ENCODE results near the gene LRRC8A.

The LRRC8A gene

GRCh38 chr9:128947277-128947526, 65.3 kb downstream of the LRRC8A start (continued):
- TF ChIP-seq ZNF639 (tag by site-specific recombination; IDR thresholded peaks at IDR 0.05): peak; percentile 40; the same call in 1 of the 2 replicates
- TF ChIP-seq ZNF2 (tag by site-specific recombination; IDR thresholded peaks at IDR 0.05): no peak
- no peak for TF ChIP-seq INSM2 (tag by site-specific recombination; IDR thresholded peaks at IDR 0.05)
- no peak for TF ChIP-seq ZBTB6 (tag by site-specific recombination; IDR thresholded peaks at IDR 0.05)
- TF ChIP-seq ZNF473 (tag by site-specific recombination; IDR thresholded peaks at IDR 0.05): no peak
- no peak for TF ChIP-seq ZNF624 (tag by site-specific recombination; IDR thresholded peaks at IDR 0.05)
- TF ChIP-seq ZNF335 (tag by site-specific recombination; conservative IDR thresholded peaks at IDR 0.05): peak; percentile 84
- no peak for TF ChIP-seq ZNF530 (tag by site-specific recombination; IDR thresholded peaks at IDR 0.05; ENCODE audit: low read depth)
- TF ChIP-seq CTCF (tag by site-specific recombination; IDR thresholded peaks at IDR 0.05): 0 out of 2 replicates have a peak, but pooled peaks have one; percentile 7
- no peak for TF ChIP-seq PRDM1 (tag by site-specific recombination; IDR thresholded peaks at IDR 0.05)
- TF ChIP-seq ZNF248 (tag by site-specific recombination; IDR thresholded peaks at IDR 0.05): no peak
- TF ChIP-seq ZNF654 (tag by site-specific recombination; IDR thresholded peaks at IDR 0.05; ENCODE audit: low read depth): no peak
- TF ChIP-seq FEZF1 (tag by site-specific recombination; IDR thresholded peaks at IDR 0.05): 0 out of 2 replicates have a peak, but pooled peaks have one; percentile 8
- no peak for TF ChIP-seq ZBTB49 (tag by site-specific recombination; IDR thresholded peaks at IDR 0.05; ENCODE audit: low read depth)
- TF ChIP-seq ZNF354C (tag by site-specific recombination; IDR thresholded peaks at IDR 0.05; ENCODE audit: borderline replicate concordance, low read depth): no peak
- TF ChIP-seq ZBTB7A (tag by site-specific recombination; IDR thresholded peaks at IDR 0.05; ENCODE audit: low read depth): no peak
- no peak for TF ChIP-seq ZNF529 (tag by site-specific recombination; IDR thresholded peaks at IDR 0.05; ENCODE audit: insufficient replicate concordance)
- TF ChIP-seq ZIC2 (tag by site-specific recombination; IDR thresholded peaks at IDR 0.05): peak; percentile 47
- TF ChIP-seq ZNF777 (tag by site-specific recombination; IDR thresholded peaks at IDR 0.05; ENCODE audit: borderline replicate concordance): 0 out of 2 replicates have a peak, but pooled peaks have one; percentile 34

Data from HEK293 (cell line).